PFSK-1 (cell line): ENCODE measurements around the gene MAGI1.

ENCODE experiments used
- POLR2AphosphoS5 ChIP-seq: IDR thresholded peaks from 2 replicates; pipeline ENCODE4 v1.6.1; 2012; ENCODE audit warnings: low read depth, mild to moderate bottlenecking, control low read depth, low read length, moderate library complexity
- SIN3A ChIP-seq: IDR thresholded peaks from 2 replicates; pipeline ENCODE4 v1.6.1; 2012; ENCODE audit warnings: mild to moderate bottlenecking, low read length, moderate library complexity, borderline replicate concordance; ENCODE audit not compliant: insufficient read depth
- TAF1 ChIP-seq: IDR thresholded peaks from 2 replicates; pipeline ENCODE4 v1.6.1; 2012; ENCODE audit warnings: low read length, control low read depth, borderline replicate concordance; ENCODE audit not compliant: insufficient read depth
- TF ChIP-seq, protein P1 (sequence below), 2 experiments: IDR thresholded peaks; 2 replicates each; pipeline versions ENCODE4 v1.6.1 to v1.8.0; 2011 to 2012; ENCODE audit warnings: low read depth in 2 of 2, low read length in 2 of 2, control low read depth in 1 of 2, inconsistent platforms in 1 of 2, mild to moderate bottlenecking in 1 of 2, moderate library complexity in 1 of 2; ENCODE audit not compliant: insufficient read depth in 1 of 2

DNA sequence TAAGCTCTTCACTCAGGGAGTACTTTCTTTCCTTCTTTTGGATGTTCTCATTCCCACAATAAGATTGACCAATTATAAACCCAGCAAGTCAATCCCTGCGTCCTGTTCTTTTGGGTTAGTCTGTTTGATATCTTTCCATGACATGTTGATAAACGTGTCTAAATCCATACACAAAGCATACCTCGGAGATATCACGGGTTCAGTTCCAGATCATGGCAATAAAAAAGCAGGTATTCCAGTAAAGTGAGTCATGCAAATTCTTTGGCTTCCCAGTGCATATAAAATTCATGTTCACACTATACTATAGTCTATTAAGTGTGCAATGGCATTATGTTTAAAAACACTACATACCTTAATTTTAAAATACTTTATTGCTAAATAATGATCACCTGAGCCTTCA, 667.7 kb downstream of the MAGI1 start:
- TF ChIP-seq, protein P1, sequence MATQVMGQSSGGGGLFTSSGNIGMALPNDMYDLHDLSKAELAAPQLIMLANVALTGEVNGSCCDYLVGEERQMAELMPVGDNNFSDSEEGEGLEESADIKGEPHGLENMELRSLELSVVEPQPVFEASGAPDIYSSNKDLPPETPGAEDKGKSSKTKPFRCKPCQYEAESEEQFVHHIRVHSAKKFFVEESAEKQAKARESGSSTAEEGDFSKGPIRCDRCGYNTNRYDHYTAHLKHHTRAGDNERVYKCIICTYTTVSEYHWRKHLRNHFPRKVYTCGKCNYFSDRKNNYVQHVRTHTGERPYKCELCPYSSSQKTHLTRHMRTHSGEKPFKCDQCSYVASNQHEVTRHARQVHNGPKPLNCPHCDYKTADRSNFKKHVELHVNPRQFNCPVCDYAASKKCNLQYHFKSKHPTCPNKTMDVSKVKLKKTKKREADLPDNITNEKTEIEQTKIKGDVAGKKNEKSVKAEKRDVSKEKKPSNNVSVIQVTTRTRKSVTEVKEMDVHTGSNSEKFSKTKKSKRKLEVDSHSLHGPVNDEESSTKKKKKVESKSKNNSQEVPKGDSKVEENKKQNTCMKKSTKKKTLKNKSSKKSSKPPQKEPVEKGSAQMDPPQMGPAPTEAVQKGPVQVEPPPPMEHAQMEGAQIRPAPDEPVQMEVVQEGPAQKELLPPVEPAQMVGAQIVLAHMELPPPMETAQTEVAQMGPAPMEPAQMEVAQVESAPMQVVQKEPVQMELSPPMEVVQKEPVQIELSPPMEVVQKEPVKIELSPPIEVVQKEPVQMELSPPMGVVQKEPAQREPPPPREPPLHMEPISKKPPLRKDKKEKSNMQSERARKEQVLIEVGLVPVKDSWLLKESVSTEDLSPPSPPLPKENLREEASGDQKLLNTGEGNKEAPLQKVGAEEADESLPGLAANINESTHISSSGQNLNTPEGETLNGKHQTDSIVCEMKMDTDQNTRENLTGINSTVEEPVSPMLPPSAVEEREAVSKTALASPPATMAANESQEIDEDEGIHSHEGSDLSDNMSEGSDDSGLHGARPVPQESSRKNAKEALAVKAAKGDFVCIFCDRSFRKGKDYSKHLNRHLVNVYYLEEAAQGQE (IDR thresholded peaks at IDR 0.05; ENCODE audit: insufficient read depth in 1 of 2, low read depth in 2 of 2, low read length in 2 of 2), result no peak
- TF ChIP-seq POLR2AphosphoS5 (no peak), SIN3A (no peak), TAF1 (no peak)
